ENCODE measurements around the gene GALNT7.
A peak's percentile ranks its signal among the peaks of the same experiment; 100 is the strongest.

Gene GALNT7

GRCh38 chr4:173240696-173241095 lies 72.1 kb downstream of the GALNT7 start:
- no peak for DNase-seq

- no peak for DNase-seq
Measured at GRCh38 chr4:173242466-173243250, 74.0 kb downstream of the GALNT7 start.

- DNase-seq: no peak
Measured at GRCh38 chr4:173243321-173243720, 74.7 kb downstream of the GALNT7 start.

- DNase-seq: no peak
Measured at GRCh38 chr4:173243917-173244658, 75.5 kb downstream of the GALNT7 start.

DNA sequence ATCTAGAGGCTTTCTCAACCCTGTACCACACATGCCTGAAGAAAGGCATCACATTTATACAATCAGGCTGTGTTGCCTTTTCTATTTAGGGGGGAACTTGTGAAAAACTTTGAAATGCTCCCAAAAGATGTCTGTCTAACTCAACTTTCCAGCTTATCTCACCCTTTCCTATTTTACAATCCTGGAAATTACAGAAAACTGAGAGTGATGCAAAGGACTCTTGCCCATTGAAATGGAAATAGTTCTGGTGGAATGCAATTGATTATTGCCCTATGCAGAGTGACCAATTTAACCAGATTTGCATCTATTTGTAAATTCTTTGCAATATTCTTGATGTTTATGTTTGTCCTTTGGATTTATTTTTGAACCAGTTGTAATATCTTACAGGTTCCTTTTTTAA lies 77.3 kb downstream of the GALNT7 start:
- no peak for DNase-seq

DNA sequence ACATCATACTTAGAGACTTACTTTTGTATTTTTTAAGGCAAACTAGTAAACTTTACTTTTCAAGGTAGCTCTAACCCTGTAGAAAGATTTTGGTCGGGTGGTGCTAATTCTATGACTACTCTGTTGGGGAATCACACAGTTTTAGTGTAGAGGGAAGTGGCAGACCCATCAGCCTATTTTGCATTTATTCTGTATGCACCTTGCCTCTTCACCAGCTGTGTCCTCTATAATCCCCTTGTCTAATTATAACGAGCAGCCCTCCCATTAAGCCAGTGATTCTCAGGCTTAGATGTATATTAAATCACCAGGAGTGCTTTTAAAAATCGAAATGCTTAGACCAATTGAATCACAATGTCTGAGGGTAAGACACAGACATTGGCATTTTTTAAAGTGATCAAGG lies 78.1 kb downstream of the GALNT7 start:
- no peak for DNase-seq

GRCh38 chr4:173247321-173247720 lies 78.7 kb downstream of the GALNT7 start:
- no peak for DNase-seq

- DNase-seq: no peak
Measured at GRCh38 chr4:173248690-173249089, 80.1 kb downstream of the GALNT7 start.

DNA sequence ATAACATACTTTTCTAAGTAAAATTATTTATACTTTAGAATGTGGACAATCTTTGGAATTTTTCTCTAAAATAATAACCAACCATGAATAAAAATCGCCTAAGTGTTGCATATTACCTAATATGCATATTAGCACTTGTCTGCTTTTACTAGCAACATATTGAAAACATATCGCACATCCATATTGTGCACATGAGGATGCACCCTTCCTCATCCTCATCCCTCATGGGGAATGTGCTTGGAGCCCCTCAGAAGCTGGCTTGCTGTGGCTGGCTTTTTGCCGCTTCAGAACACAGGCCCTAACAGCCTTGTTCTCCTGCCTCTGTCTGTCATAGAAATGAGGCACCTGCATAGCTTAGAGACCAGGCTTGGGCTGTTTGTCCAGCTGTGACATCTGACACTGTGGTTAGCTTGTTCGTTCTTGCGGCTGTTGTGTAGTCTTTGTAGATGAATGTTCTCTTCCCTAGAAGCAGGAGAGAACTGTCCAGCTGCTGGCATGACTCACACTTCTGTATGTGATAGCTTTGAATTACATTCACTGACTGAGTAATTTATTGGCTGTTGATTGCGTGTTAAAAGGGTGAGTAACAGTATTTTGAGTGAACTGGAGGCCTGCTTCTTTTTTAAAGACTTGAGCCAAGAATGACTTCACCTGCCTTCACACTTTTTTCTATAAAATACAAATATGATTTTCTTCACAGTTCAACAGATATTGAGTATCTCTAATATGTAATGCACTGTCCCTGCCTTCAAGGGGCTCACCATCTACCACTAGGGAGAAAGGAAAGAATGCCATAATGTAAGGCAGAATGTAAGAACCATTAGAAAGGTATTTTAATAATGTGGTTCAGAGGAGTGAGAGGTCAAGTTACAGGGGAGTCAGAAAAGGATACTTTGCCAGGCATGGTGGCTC lies 83.7 kb downstream of the GALNT7 start:
- no peak for DNase-seq

DNA sequence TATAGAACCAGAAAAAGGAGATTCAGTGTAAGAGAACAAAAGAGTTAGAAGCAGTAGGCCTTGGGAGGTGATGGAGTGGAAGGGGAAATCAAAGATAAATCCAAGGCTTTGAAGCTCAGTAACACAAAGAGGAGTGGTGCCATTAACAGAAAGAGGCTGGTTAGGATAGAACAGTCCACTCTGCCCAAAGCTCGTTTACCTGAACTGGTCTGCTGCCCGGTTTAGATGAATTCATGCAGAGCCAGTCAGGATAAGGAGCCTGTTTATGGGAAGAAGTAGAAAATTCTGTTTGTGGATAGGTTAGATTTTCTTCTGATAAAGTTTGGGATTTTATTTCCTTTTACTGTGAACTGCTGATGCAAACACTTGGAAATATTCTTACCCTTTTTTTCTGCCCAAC lies 85.0 kb downstream of the GALNT7 start:
- DNase-seq: no peak

DNA sequence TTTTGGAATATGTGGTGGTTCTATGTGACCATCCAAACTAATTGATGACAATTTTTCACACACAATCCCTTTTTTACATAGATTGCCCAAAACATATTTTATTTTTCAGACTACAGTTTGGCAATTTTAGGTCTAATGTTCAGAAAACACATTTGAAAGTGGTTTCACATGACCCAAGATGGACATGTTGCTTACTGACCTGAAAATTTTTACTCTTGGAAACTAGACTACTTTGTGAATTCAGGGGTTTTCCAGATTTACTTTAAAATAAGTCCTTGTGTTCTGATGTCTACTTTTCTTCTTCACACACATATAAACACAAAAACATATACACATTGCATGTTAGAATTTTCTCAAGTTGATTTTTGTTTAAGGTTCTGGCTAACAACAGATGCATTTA lies 86.0 kb downstream of the GALNT7 start:
- DNase-seq: no peak

- no peak for DNase-seq
Measured at GRCh38 chr4:173256825-173257224, 88.2 kb downstream of the GALNT7 start.

- peak; percentile 67 for DNase-seq
Measured at GRCh38 chr4:173257732-173258717, 89.4 kb downstream of the GALNT7 start.

- DNase-seq: no peak
Measured at GRCh38 chr4:173258866-173259265, 90.3 kb downstream of the GALNT7 start.

- no peak for DNase-seq
Measured at GRCh38 chr4:173259310-173259709, 90.7 kb downstream of the GALNT7 start.

DNA sequence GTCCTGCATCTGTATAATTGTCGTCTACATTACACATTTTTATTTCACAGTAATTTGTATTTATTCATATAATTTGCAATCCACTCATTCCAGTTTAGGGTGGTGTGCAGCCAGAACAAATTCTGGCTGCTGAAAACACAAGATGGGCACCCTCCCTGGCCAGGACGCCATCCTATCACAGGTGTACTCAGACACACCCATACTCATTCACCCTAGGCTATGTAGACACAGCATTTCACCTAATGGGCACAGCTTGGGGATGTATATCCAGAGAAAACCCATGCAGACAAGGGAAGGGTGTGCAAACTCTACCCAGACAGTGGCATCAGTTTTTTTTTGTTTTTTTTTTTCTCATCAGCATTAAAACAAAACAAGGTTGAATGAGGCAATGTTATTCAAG lies 92.4 kb downstream of the GALNT7 start:
- DNase-seq: no peak

DNA sequence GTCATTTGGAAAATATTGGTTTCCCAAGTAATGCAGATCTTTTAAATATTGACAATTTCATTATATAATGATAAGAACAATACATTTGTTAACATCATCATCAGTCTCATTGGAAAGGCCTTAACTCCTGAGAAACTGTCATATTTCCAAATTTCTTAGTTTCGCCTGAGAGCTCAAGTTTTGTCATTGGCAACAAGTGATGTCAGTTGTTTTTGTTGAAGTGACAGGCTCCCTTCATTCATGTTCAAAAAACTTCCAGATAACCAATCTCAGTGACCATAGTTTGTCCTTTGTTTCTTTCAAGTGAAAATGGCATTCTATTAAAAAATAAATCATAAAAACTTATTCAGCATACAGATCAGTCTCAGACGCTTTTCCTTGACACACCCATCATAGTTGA lies 93.8 kb downstream of the GALNT7 start:
- no peak for DNase-seq

GRCh38 chr4:173264245-173264644 lies 95.6 kb downstream of the GALNT7 start:
- DNase-seq: no peak

GRCh38 chr4:173264684-173265185 lies 96.1 kb downstream of the GALNT7 start:
- DNase-seq: peak; percentile 64

- no peak for DNase-seq
Measured at GRCh38 chr4:173265751-173266150, 97.1 kb downstream of the GALNT7 start.

- DNase-seq: no peak
Measured at GRCh38 chr4:173267711-173268110, 99.1 kb downstream of the GALNT7 start.

DNA sequence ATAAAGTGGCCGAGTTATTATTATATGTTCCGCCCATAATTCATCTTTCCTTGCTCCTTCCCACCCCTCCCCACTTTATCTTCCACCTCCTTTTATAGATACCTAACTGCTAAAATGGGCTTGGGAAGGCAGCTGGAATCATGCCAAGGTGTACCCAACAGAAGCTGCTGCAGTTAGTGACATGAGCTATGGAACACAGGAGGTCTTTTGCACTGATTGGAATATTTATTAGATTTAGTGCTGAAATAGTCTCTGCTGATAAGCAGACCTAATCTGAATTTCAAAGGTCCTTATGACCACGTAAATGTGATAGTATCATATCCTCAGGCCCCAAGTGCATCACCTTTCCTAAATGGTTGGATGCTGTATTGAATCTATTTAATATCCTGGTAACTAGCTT lies 100.7 kb downstream of the GALNT7 start:
- no peak for DNase-seq
